NAMALWA (cell line): Measurements from ENCODE around the gene CEP112.
"Not testable (repeated sequence)": the region's sequence is repeated elsewhere in the genome, so short reads cannot be mapped to it uniquely, and the experiment has no call there.

Experiments used
- DNase-seq: peaks from one replicate; pipeline ENCODE4 v3.0.0-alpha.2; 2015; ENCODE audit warnings: low spot score

CEP112 gene

GRCh38 chr17:65776890-65777289 is 415.0 kb downstream of the CEP112 start:
- DNase-seq: no peak

DNA sequence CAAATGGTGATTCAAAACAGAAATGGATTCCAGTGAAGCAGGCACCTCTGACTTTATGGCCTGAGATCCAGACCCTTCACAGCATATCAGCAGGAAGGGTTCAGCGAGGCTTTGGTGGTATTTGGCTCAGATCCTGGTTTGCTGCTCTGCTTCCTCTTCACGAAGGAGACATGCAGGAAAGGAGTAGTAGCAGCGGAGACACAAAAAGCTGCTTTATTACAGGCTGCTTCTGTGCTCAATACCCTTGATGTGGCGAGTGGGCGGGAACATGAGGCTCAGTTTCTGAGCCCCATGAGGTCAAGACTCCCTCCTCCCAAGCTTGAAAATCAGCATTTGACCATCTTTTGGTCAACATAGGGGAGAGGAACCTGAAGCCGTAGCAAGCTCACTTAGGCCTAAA is 417.1 kb downstream of the CEP112 start:
- no peak for DNase-seq

DNA sequence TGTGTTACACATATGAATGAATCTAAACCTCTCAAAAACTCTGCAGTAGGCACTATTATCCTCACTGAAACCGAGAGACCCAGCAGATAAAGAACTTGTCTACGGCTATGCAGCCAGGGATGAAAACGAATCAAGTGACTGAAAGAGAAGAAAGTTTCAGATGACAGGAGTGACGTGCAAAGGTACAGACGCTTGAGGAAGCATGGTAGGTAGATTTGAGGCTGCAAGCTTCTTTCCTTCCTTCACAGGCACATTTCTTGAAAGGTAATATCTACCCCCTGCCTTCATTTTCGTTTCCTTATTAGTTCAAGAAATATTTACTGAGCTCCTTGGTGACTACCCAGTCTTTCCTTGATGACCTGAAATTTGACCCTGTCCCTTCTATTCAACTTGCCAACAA is 418.9 kb downstream of the CEP112 start:
- DNase-seq: no peak

DNA sequence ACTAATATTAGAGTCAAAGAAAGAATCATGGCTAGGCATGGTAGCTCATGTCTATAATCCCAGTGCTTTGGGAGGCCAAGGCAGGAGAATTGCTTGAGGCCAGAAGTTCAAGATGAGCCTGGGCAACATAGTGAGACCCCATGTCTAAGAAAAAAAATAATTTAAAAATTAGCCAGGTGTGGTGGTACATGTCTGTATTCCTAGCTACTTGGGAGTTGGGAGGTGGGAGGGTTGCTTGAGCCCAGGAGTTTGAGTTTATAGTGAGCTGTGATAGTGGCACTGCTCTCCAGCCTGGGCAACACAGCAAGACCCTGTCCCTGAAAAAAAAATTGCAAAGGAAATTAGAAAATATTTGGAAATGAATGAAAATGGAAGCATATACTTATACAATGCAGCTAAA is 420.2 kb downstream of the CEP112 start:
- DNase-seq: no peak

GRCh38 chr17:65763786-65764185 is 428.1 kb downstream of the CEP112 start:
- no peak for DNase-seq

GRCh38 chr17:65762973-65763372 is 429.0 kb downstream of the CEP112 start:
- no peak for DNase-seq

GRCh38 chr17:65759532-65759931 is 432.4 kb downstream of the CEP112 start:
- DNase-seq: no peak

GRCh38 chr17:65756760-65757159 is 435.2 kb downstream of the CEP112 start:
- no peak for DNase-seq

GRCh38 chr17:65755799-65756198 is 436.1 kb downstream of the CEP112 start:
- DNase-seq: no peak

DNA sequence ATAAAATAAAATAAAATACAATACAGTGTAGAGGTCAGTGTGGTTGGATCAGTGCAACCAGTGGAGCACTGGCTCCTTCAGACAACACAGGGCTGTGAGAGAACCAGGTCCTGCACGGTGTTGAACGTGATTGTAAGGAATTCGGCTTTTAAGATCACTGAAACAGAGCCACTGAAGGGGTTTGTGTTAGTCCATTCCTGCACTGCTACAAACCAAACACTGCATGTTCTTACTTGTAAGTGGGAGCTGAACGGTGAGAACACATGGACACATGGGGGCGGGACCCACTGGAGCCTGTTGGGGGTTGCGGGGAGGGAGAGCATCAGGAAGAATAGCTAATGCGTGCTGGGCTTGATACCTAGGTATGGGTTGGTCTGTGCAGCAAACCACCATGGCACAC is 437.3 kb downstream of the CEP112 start:
- DNase-seq: no peak

DNA sequence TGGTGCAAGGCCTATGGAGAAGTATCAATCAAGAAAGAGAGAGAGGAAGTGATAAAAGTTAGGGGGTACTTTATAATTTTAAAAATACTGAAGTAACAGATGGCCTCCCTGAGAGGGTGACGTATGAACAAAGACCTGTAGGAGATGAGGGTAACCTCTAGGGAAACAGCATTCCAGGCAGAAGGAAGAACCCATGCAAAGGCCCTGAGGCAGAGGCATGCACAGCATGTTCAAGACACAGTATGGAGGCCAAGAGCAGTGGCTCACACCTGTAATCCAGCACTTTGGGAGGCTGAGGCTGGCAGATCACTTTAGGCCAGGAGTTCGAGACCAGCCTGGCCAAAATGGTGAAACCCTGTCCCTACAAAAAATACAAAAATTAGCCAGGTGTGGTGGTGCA is 437.9 kb downstream of the CEP112 start:
- DNase-seq: no peak

DNA sequence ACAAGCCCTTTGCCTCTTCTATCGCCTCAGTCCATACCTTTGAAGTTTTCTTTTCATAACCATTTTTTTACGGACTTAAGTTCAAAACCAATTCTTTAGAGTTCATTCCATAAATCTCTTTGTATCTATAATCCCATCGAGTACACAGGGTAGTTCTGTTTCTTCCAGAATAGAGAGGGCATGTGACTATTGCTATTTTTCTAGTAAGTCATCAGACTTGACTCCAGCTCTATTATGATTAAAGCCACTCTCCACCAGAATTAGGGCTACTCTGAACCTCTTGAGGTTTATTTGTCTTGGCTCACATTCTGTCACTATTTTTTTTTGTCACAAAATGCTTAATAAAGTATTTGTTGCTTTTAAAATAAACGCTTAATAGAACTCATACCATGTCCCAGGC is 438.6 kb downstream of the CEP112 start:
- DNase-seq: no peak

- DNase-seq: no peak
Measured at GRCh38 chr17:65751263-65751662, 440.7 kb downstream of the CEP112 start.

GRCh38 chr17:65750631-65751115 is 441.3 kb downstream of the CEP112 start:
- peak; percentile 67 for DNase-seq

DNA sequence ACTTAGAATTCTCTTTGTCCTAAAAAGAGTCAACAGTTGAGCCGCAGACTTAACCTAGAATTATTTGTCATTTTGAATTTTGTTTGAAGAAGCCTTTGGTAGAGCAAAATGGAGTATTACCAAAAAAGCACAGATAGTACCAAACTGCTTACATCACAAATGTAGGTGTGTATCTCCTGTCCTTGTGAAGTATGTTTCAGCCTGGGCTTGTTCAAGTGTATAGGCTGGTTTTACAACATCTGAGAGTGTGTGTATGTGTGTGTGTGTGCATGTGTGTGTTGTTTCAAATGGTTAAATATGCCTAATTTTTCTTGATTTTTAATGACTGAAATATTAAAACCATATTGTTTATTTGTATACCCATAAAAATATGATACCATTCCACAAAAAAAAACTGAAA is 441.8 kb downstream of the CEP112 start:
- no peak for DNase-seq

DNA sequence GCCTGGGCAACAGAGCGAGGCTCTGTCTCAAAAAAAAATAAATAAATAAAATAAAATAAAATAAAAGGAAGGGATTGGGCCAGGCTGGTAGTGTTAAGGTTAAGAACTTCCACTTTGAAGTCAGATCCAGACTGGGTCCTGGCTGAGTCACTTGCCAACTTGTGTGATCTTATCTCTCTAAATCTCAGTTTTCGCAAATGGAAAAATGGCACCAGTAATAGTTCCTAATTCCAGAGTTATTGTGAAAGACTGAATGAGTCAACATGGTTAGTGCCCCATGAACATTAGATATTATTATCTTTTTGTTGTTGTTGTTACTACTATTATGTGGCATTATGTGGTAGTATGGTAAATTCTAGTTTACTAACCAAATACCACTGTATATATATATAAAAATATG is 442.5 kb downstream of the CEP112 start:
- no peak for DNase-seq

DNA sequence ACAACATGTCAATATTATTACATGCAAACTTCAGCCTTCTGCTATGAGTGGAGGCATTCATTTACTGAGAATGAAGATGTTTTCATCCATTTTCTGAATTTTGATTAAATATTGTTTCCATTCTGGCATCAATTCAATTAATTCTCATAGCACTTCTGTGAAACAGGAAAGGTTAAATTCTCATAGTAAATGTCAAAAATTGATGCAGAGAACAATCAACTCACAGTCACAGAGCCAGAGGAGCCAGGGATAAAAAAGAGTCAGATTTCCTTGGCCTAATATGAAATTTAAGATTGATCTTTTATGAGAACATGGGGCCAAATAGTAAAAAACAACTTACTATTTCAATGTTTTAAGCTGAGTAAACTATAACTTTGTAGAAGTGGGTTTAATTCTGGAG is 446.7 kb downstream of the CEP112 start:
- no peak for DNase-seq

- no peak for DNase-seq
Measured at GRCh38 chr17:65743308-65743655, 448.7 kb downstream of the CEP112 start.

DNA sequence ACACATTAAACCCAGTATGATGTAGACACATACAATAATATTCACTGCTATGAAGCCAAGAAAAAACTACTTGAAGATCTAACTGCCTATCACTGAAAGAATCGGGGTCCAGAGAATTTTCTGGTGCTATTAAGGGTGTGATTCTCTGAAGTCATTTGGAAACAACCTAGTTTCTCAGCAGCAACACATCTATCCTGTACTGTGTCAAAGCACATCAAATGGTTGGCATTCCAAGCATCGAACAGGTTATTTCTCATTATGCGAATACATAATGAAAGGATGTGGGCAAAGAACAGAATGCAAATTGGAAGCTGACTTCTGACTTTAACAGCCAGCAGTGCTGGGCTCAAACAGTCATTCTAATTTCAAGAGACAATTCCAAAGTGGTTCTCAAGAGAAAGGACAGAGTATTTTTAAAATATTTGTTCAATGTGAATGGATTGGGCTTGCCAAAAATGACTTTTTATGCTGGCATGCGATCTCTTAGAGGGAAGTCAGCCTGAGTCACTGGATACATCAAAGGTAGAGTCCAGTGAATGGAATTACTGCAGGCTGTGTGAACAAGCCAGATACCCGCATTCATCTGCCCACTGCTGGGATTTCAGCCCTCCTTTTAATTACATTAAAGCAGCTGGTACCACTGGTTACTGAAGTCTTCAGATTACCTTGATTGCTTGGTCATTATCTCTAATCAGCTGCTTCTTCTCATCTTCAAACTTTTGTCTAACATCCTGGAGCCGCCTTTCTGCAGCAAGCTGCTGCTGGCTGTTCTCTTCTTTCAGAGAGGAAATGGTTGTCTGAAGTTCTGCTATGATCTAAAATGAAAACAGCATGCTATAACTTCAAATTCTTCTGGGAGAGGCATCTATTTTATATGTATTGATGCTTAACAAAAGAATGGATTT is 449.3 kb downstream of the CEP112 start:
- no peak for DNase-seq

DNA sequence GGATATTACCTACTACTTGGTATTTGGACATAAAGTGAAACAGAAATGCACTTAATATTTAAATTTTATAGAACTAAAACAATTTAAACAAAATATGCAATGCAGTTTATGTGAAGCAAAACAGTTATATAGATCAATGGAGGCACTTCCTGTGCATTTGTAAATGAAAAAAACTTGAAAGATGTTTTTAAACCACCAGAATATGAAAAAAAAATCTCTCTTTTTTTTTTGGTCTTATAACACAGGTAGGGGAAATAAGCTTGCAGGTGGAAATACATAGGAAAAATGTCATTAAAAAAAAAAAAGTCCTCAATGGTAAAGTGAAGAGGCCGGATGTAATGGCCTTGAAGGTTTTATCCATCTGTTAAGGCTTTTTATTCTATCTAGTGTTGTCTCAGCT is 450.2 kb downstream of the CEP112 start:
- DNase-seq: no peak

- DNase-seq: no peak
Measured at GRCh38 chr17:65739034-65739433, 452.9 kb downstream of the CEP112 start.

DNA sequence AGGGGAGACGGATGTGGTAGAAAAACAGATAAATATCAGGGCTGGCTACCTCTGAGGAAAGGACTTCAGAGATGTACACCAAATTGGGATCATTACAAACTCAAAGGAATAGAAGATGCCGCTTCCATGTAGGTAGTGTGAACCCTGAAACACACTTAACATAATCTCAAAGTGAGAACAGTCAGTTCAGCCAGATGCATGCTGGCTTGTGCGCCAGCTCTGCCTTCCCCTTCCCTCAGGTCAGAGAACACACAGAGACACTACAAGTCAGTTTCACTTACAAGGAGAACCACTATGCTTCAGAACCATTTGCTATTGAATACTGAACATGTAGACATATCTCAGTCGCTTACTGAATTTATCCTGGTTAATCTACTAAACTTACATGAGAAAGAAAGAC is 454.5 kb downstream of the CEP112 start:
- DNase-seq: no peak

DNA sequence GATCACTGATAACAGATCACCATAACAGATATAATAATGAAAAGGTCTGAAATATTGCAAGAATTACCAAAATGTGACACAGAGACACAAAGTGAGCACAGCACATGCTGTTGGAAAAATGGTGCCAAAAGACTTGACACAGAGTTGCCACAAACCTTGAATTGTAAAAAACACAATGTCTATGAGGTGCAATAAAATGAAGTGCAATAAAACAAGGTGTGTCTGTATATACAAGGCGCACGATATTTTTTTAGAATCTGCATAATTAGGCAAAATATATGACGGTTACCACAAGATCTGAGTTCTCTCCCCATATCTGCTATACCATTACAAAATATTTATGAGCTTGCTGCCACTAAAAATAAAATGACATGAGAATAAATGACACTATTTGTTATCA is 458.6 kb downstream of the CEP112 start:
- DNase-seq: no peak

DNA sequence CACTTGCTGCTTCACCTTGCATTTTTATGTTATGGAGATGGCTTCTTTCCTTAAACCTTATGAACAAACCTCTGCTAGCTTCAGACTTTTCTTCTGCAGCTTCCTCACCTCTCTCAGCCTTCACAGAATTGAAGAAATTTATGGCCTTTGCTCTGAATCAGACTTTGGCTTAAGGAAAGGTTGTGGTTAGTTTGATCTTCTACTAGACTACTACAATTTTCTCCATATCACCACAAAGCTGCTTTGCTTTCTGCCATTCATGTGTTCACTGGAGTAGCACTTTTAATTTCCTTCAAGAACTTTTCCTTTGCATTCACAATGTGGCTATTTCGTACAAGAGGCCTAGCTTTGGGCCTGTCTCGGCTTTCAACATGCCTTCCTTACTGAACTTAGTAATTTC is 459.3 kb downstream of the CEP112 start:
- DNase-seq: not testable (repeated sequence)
